Measurements from ENCODE around the gene UBE2H.

Gene UBE2H

GRCh38 chr7:129789000-129789399, 163.8 kb downstream of the UBE2H start:
- ChIA-PET POLR2A (no interaction called here), CTCF (interaction anchor here (1.0 kb wide), 1 partner anchor 37 kb away, joined by 3 read pairs; no protein-coding TSS in a partner anchor)
- no peak for TF ChIP-seq CTCF (IDR thresholded peaks at IDR 0.05; ENCODE audit: control extremely low read depth, extremely low read depth, low read depth, missing control alignments)
- DNase-seq (ENCODE audit: extremely low spot score): no peak

GRCh38 chr7:129786825-129787563, 165.8 kb downstream of the UBE2H start:
- no peak for DNase-seq (ENCODE audit: extremely low spot score)
- POLR2A ChIA-PET: no interaction called here
- no peak for TF ChIP-seq CTCF (IDR thresholded peaks at IDR 0.05; ENCODE audit: control extremely low read depth, extremely low read depth, low read depth, missing control alignments)
- CTCF ChIA-PET: interaction anchor here (1.9 kb wide), 1 partner anchor 33 kb away, joined by 5 read pairs; no protein-coding TSS in a partner anchor

GRCh38 chr7:129785685-129786514, 166.9 kb downstream of the UBE2H start:
- no peak for TF ChIP-seq CTCF (IDR thresholded peaks at IDR 0.05; ENCODE audit: control extremely low read depth, extremely low read depth, low read depth, missing control alignments)
- CTCF ChIA-PET: interaction anchor here (0.8 to 1.9 kb wide), 2 partner anchors 25 to 34 kb away, joined by 3 to 5 read pairs; no protein-coding TSS in a partner anchor
- POLR2A ChIA-PET: interaction anchor here (0.6 kb wide), 1 partner anchor 18 kb away, joined by 3 read pairs; no protein-coding TSS in a partner anchor
- DNase-seq (ENCODE audit: extremely low spot score): no peak

GRCh38 chr7:129784783-129785684, 167.7 kb downstream of the UBE2H start:
- ChIA-PET CTCF (no interaction called here), POLR2A (no interaction called here)
- TF ChIP-seq CTCF (IDR thresholded peaks at IDR 0.05; ENCODE audit: control extremely low read depth, extremely low read depth, low read depth, missing control alignments): no peak
- DNase-seq (ENCODE audit: extremely low spot score): no peak

GRCh38 chr7:129784437-129784782, 168.3 kb downstream of the UBE2H start:
- no peak for TF ChIP-seq CTCF (IDR thresholded peaks at IDR 0.05; ENCODE audit: control extremely low read depth, extremely low read depth, low read depth, missing control alignments)
- ChIA-PET POLR2A (no interaction called here), CTCF (no interaction called here)
- DNase-seq (ENCODE audit: extremely low spot score): no peak

- ChIA-PET CTCF (no interaction called here), POLR2A (no interaction called here)
- no peak for DNase-seq (ENCODE audit: extremely low spot score)
- no peak for TF ChIP-seq CTCF (IDR thresholded peaks at IDR 0.05; ENCODE audit: control extremely low read depth, extremely low read depth, low read depth, missing control alignments)
These were observed 169.2 kb downstream of the UBE2H start for GRCh38 chr7:129783584-129783919.

Measured in GM10248 (cell line).